Rectal smooth muscle tissue (tissue), 1 donor: ENCODE measurements around the gene CTTNBP2NL.
"Not testable (repeated sequence)": the region's sequence is repeated elsewhere in the genome, so short reads cannot be mapped to it uniquely, and the experiment has no call there.

Experiments used
- H3K27ac ChIP-seq: one replicate; pipeline ENCODE4 v1.7.0; 2013; ENCODE audit warnings: low read depth, low read length, inconsistent platforms
- H3K27me3 ChIP-seq: one replicate; pipeline ENCODE4 v1.7.0; 2013; ENCODE audit warnings: low read length; ENCODE audit not compliant: control insufficient read depth, insufficient read depth
- H3K36me3 ChIP-seq: one replicate; pipeline ENCODE4 v1.7.0; 2013; ENCODE audit warnings: low read length; ENCODE audit not compliant: control insufficient read depth, insufficient read depth
- H3K4me1 ChIP-seq: one replicate; pipeline ENCODE4 v1.7.0; 2013; ENCODE audit warnings: low read length; ENCODE audit not compliant: control insufficient read depth, insufficient read depth
- H3K4me3 ChIP-seq: one replicate; pipeline ENCODE4 v1.7.0; 2013; ENCODE audit warnings: low read length
- H3K9ac ChIP-seq: one replicate; pipeline ENCODE4 v1.7.0; 2013; ENCODE audit warnings: low read length

CTTNBP2NL gene

GRCh38 chr1:112461200-112461871, 65.3 kb downstream of the CTTNBP2NL start:
- H3K27ac ChIP-seq: no peak overlapping the region
- peaks cover 7% of the 10 kb centered on the region for H3K36me3 ChIP-seq
- H3K9ac ChIP-seq: no peak overlapping the region
- H3K4me1 ChIP-seq: no peaks in the 10 kb centered on the region
- H3K4me3 ChIP-seq: no peak overlapping the region
- H3K27me3 ChIP-seq: no peaks in the 10 kb centered on the region

GRCh38 chr1:112462953-112463279, 66.9 kb downstream of the CTTNBP2NL start:
- no peaks in the 10 kb centered on the region for H3K36me3 ChIP-seq
- peaks cover 6% of the 10 kb centered on the region for H3K4me1 ChIP-seq
- peak overlapping the region; percentile 16 for H3K27ac ChIP-seq
- H3K9ac ChIP-seq: no peak overlapping the region
- no peak overlapping the region for H3K4me3 ChIP-seq
- no peaks in the 10 kb centered on the region for H3K27me3 ChIP-seq

GRCh38 chr1:112464501-112464900, 68.5 kb downstream of the CTTNBP2NL start:
- Histone ChIP-seq H3K27me3 (no peaks in the 10 kb centered on the region), H3K27ac (no peak overlapping the region), H3K4me1 (peaks cover 6% of the 10 kb centered on the region), H3K4me3 (no peak overlapping the region), H3K36me3 (no peaks in the 10 kb centered on the region), H3K9ac (no peak overlapping the region)

- Histone ChIP-seq H3K9ac (no peak overlapping the region), H3K27ac (peak overlapping the region; percentile 69), H3K27me3 (no peaks in the 10 kb centered on the region), H3K4me1 (peaks cover 6% of the 10 kb centered on the region), H3K4me3 (no peak overlapping the region), H3K36me3 (no peaks in the 10 kb centered on the region)
Measured at GRCh38 chr1:112465122-112465521, 69.1 kb downstream of the CTTNBP2NL start.

GRCh38 chr1:112466078-112466660, 70.2 kb downstream of the CTTNBP2NL start:
- H3K4me3 ChIP-seq: peak overlapping the region; percentile 67
- peaks cover 6% of the 10 kb centered on the region for H3K4me1 ChIP-seq
- H3K27me3 ChIP-seq: no peaks in the 10 kb centered on the region
- peak overlapping the region; percentile 76 for H3K27ac ChIP-seq
- H3K36me3 ChIP-seq: no peaks in the 10 kb centered on the region
- no peak overlapping the region for H3K9ac ChIP-seq

- H3K4me1 ChIP-seq, H3K27me3 ChIP-seq, H3K9ac ChIP-seq: not testable (repeated sequence)
Measured at GRCh38 chr1:112470324-112470723, 74.3 kb downstream of the CTTNBP2NL start.

GRCh38 chr1:112470966-112471365, 75.0 kb downstream of the CTTNBP2NL start:
- Histone ChIP-seq H3K27me3 (no peaks in the 10 kb centered on the region), H3K4me3 (no peak overlapping the region), H3K9ac (no peak overlapping the region), H3K4me1 (peaks cover 6% of the 10 kb centered on the region), H3K36me3 (no peaks in the 10 kb centered on the region), H3K27ac (no peak overlapping the region)

More at GRCh38 chr1:112470324-112470723, 74.3 kb downstream of the CTTNBP2NL start:
- not testable (repeated sequence) for H3K27ac ChIP-seq, H3K4me3 ChIP-seq, H3K36me3 ChIP-seq

- no peaks in the 10 kb centered on the region for H3K27me3 ChIP-seq
- no peak overlapping the region for H3K27ac ChIP-seq
- H3K36me3 ChIP-seq: no peaks in the 10 kb centered on the region
- H3K4me1 ChIP-seq: no peaks in the 10 kb centered on the region
- no peak overlapping the region for H3K9ac ChIP-seq
- H3K4me3 ChIP-seq: no peak overlapping the region
Measured at GRCh38 chr1:112472142-112472541, 76.1 kb downstream of the CTTNBP2NL start.

GRCh38 chr1:112477550-112477949, 81.5 kb downstream of the CTTNBP2NL start:
- no peak overlapping the region for H3K9ac ChIP-seq
- no peaks in the 10 kb centered on the region for H3K27me3 ChIP-seq
- no peak overlapping the region for H3K27ac ChIP-seq
- no peaks in the 10 kb centered on the region for H3K36me3 ChIP-seq
- H3K4me3 ChIP-seq: no peak overlapping the region
- no peaks in the 10 kb centered on the region for H3K4me1 ChIP-seq

- no peaks in the 10 kb centered on the region for H3K27me3 ChIP-seq
- H3K4me3 ChIP-seq: no peak overlapping the region
- H3K27ac ChIP-seq: no peak overlapping the region
- H3K36me3 ChIP-seq: no peaks in the 10 kb centered on the region
- no peaks in the 10 kb centered on the region for H3K4me1 ChIP-seq
- H3K9ac ChIP-seq: no peak overlapping the region
Measured at GRCh38 chr1:112478314-112478713, 82.3 kb downstream of the CTTNBP2NL start.

GRCh38 chr1:112486063-112486462, 90.0 kb downstream of the CTTNBP2NL start:
- not testable (repeated sequence) for H3K9ac ChIP-seq, H3K27ac ChIP-seq, H3K36me3 ChIP-seq, H3K4me3 ChIP-seq, H3K27me3 ChIP-seq, H3K4me1 ChIP-seq

- not testable (repeated sequence) for H3K36me3 ChIP-seq, H3K27me3 ChIP-seq, H3K4me3 ChIP-seq, H3K4me1 ChIP-seq, H3K27ac ChIP-seq, H3K9ac ChIP-seq
Measured at GRCh38 chr1:112487686-112488085, 91.7 kb downstream of the CTTNBP2NL start.

- no peaks in the 10 kb centered on the region for H3K4me1 ChIP-seq
Measured at GRCh38 chr1:112488141-112488540, 92.1 kb downstream of the CTTNBP2NL start.

More at GRCh38 chr1:112488141-112488540, 92.1 kb downstream of the CTTNBP2NL start:
- Histone ChIP-seq H3K9ac (no peak overlapping the region), H3K27ac (no peak overlapping the region), H3K36me3 (no peaks in the 10 kb centered on the region), H3K27me3 (no peaks in the 10 kb centered on the region), H3K4me3 (no peak overlapping the region)
